HepG2 (cell line): ENCODE results near the gene CES2. TPM values are rescaled to one million over a fixed set of nuclear protein-coding genes. Genes with fewer than 3 reads are reported as not detected.
A peak's percentile ranks its signal among the peaks of the same experiment; 100 is the strongest.

Experiments
- AGO2 ChIP-seq: fragments of 200-400 bp; formaldehyde crosslinking; optimal IDR thresholded peaks from 2 replicates; pipeline ENCODE3; 2017; ENCODE audit warnings: mild to moderate bottlenecking, low read depth, low read length, moderate library complexity
- EHMT2 ChIP-seq: fragments of 200-600 bp; sonication (generic); IDR thresholded peaks from 2 replicates; pipeline ENCODE4 v1.7.0; 2017; ENCODE audit warnings: antibody characterized with exemption, low read depth, low read length, borderline replicate concordance
- HMG20A ChIP-seq: IDR thresholded peaks from 2 replicates; pipeline ENCODE4 v1.6.1; 2016; ENCODE audit warnings: borderline replicate concordance
- HMGXB3 ChIP-seq: sonication (generic); formaldehyde crosslinking; IDR thresholded peaks from 2 replicates; pipeline ENCODE4 v1.4.0; 2020; ENCODE audit warnings: missing genetic modification reagents, borderline replicate concordance
- HNRNPLL ChIP-seq: fragments of 200-400 bp; formaldehyde crosslinking; IDR thresholded peaks from 2 replicates; pipeline ENCODE4 v1.6.1; 2017; ENCODE audit warnings: mild to moderate bottlenecking, low read depth, low read length; ENCODE audit not compliant: poor library complexity, severe bottlenecking
- HNRNPUL1 ChIP-seq: fragments of 200-400 bp; formaldehyde crosslinking; IDR thresholded peaks from 2 replicates; pipeline ENCODE4 v1.6.1; 2017; ENCODE audit warnings: low read depth, mild to moderate bottlenecking, low read length, moderate library complexity
- KDM2A ChIP-seq: sonication (generic); formaldehyde crosslinking; IDR thresholded peaks from 2 replicates; pipeline ENCODE4 v1.4.0; 2020; ENCODE audit warnings: low read depth, missing genetic modification reagents, borderline replicate concordance
- MYNN ChIP-seq: sonication (generic); formaldehyde crosslinking; IDR thresholded peaks from 2 replicates; pipeline ENCODE4 v1.4.0; 2020; ENCODE audit warnings: mild to moderate bottlenecking, low read depth, missing genetic modification reagents
- PRDM15 ChIP-seq: sonication (generic); formaldehyde crosslinking; IDR thresholded peaks from 2 replicates; pipeline ENCODE4 v1.4.0; 2020; ENCODE audit warnings: missing genetic modification reagents
- RBAK ChIP-seq: sonication (generic); formaldehyde crosslinking; IDR thresholded peaks from 2 replicates; pipeline ENCODE4 v1.5.1; 2020; ENCODE audit warnings: mild to moderate bottlenecking, missing genetic modification reagents
- RXRB ChIP-seq: IDR thresholded peaks from 2 replicates; pipeline ENCODE4 v1.6.1; 2016; ENCODE audit warnings: borderline replicate concordance, missing genetic modification reagents, missing compliant biosample characterization
- SMAD3 ChIP-seq: sonication (generic); formaldehyde crosslinking; IDR thresholded peaks from 2 replicates; pipeline ENCODE4 v1.4.0; 2020; ENCODE audit warnings: missing genetic modification reagents
- ZNF143 ChIP-seq: sonication (generic); formaldehyde crosslinking; IDR thresholded peaks from 2 replicates; pipeline ENCODE4 v1.4.0; 2020; ENCODE audit warnings: missing genetic modification reagents
- ZNF234 ChIP-seq: sonication (generic); formaldehyde crosslinking; conservative IDR thresholded peaks from 2 replicates; pipeline ENCODE4 v1.5.1; 2020; ENCODE audit warnings: mild to moderate bottlenecking, missing genetic modification reagents
- ZNF3 ChIP-seq: IDR thresholded peaks from 2 replicates; pipeline ENCODE4 v1.7.0; 2017; ENCODE audit warnings: inconsistent platforms
- ZNF331 ChIP-seq: sonication (generic); formaldehyde crosslinking; IDR thresholded peaks from 2 replicates; pipeline ENCODE4 v1.4.0; 2020; ENCODE audit warnings: missing genetic modification reagents
- ZNF501 ChIP-seq: sonication (generic); formaldehyde crosslinking; IDR thresholded peaks from 2 replicates; pipeline ENCODE4 v1.5.1; 2020; ENCODE audit warnings: mild to moderate bottlenecking, moderate library complexity, missing genetic modification reagents
- ZNF570 ChIP-seq: sonication (generic); formaldehyde crosslinking; IDR thresholded peaks from 2 replicates; pipeline ENCODE4 v1.4.0; 2020; ENCODE audit warnings: mild to moderate bottlenecking, missing genetic modification reagents, borderline replicate concordance
- ZNF710 ChIP-seq: sonication (generic); formaldehyde crosslinking; IDR thresholded peaks from 2 replicates; pipeline ENCODE4 v1.5.0; 2020; ENCODE audit warnings: mild to moderate bottlenecking, missing genetic modification reagents, borderline replicate concordance
- ZNF777 ChIP-seq: sonication (generic); formaldehyde crosslinking; IDR thresholded peaks from 2 replicates; pipeline ENCODE4 v1.4.0; 2020; ENCODE audit warnings: missing genetic modification reagents
- polyA plus RNA-seq, 8 experiments: library from polyadenylated mRNA; depleted of rRNA in 3 of 8; stranded (reverse) in 7 of 8; unstranded in 1 of 8; fragments of >200 nt; fragmentation: Illumina TruSeq in 4 of 8; extraction: Trizol in 4 of 8; gene quantifications; 2 replicates each; pipeline versions ENCODE4 v1.2.1 to v1.2.3, GENCODE V29; 2011 to 2016; ENCODE audit warnings: low read depth in 4 of 8, missing spikeins in 1 of 8, mixed read lengths in 1 of 8; ENCODE audit not compliant: insufficient read depth in 1 of 8
- total RNA-seq, 5 experiments: library from RNA; depleted of rRNA; stranded (reverse); fragments of >200 nt; fragmentation: Illumina TruSeq; extraction: Trizol; gene quantifications; 2 replicates each; pipeline ENCODE4 v1.2.3, GENCODE V29; 2016; ENCODE audit warnings: low read depth in 1 of 5

Gene CES2
- total and polyA plus RNA-seq, 2 of the 13 experiments (the other 11 are each of a cell fraction or from before 2014, with no cell fraction given): 50.6 to 63.8 TPM

GRCh38 chr16:66954097-66954659 lies 18.9 kb downstream of the CES2 start (continued):
- TF ChIP-seq PRDM15 (CRISPR knock-in tag) (no peak), HMGXB3 (CRISPR knock-in tag) (peak; percentile 65; the same call in 1 of the 2 replicates), MYNN (0 out of 2 replicates have a peak, but pooled peaks have one; percentile 62), ZNF331 (CRISPR knock-in tag) (peak; percentile 78), ZNF501 (CRISPR knock-in tag) (0 out of 2 replicates have a peak, but pooled peaks have one; percentile 59), ZNF143 (CRISPR knock-in tag) (no peak), AGO2 (no peak), ZNF777 (CRISPR knock-in tag) (no peak), HNRNPUL1 (no peak), ZNF234 (0 out of 2 replicates have a peak, but pooled peaks have one; percentile 17), KDM2A (peak; percentile 48; the same call in 1 of the 2 replicates), ZNF3 (CRISPR knock-in tag) (no peak), HNRNPLL (no peak), SMAD3 (CRISPR knock-in tag) (peak; percentile 68; the same call in 1 of the 2 replicates), RXRB (CRISPR knock-in tag) (peak; percentile 71; the same call in 1 of the 2 replicates), ZNF570 (CRISPR knock-in tag) (no peak), RBAK (CRISPR knock-in tag) (no peak), HMG20A (peak; percentile 33; the same call in 1 of the 2 replicates), ZNF710 (no peak), EHMT2 (no peak)
